H1 (cell line): ENCODE data around the gene CRIP1. TPM values are rescaled to one million over a fixed set of nuclear protein-coding genes. Genes with fewer than 3 reads are reported as not detected.

ENCODE experiments used
- HDAC2 ChIP-seq, 2 experiments: fragments of 300-600 bp in 1 of 2; sonication (generic) in 1 of 2; IDR thresholded peaks; 2 replicates each; pipeline ENCODE4 v1.6.1; 2011 to 2012; ENCODE audit warnings: low read depth in 2 of 2, low read length in 2 of 2, mild to moderate bottlenecking in 2 of 2, moderate library complexity in 2 of 2, borderline replicate concordance in 1 of 2, inconsistent platforms in 1 of 2
- SAP30 ChIP-seq: fragments of 300-600 bp; sonication (generic); IDR thresholded peaks from 2 replicates; pipeline ENCODE4 v1.7.1; 2012; ENCODE audit warnings: low read length, moderate library complexity, mild to moderate bottlenecking, inconsistent platforms; ENCODE audit not compliant: insufficient read depth, insufficient replicate concordance
- polyA plus RNA-seq, 7 experiments: library from polyadenylated mRNA; depleted of rRNA in 3 of 7; stranded (reverse) in 5 of 7; unstranded in 2 of 7; fragments of >200 nt in 5 of 7; fragments of 200-250 nt in 2 of 7; gene quantifications; 1 replicate in 5 of 7; 2 replicates in 1 of 7; 4 replicates in 1 of 7; pipeline versions ENCODE4 v1.2.1 to v1.2.3, GENCODE V29; 2011 to 2013; ENCODE audit warnings: missing spikeins in 2 of 7, mixed read lengths in 2 of 7
- total RNA-seq: library from RNA; stranded (reverse); fragmentation: NEBNext Ultra II Directional; extraction: Animal tissue kit (Norgen Biotek cat#: 25700); gene quantifications from 2 replicates; pipeline ENCODE4 v1.2.1, GENCODE V29; 2021

The CRIP1 gene
- total and polyA plus RNA-seq, 2 of the 8 experiments (the other 6 are each of a cell fraction or from before 2014, with no cell fraction given): 1.2 to 2.2 TPM

- no peak for TF ChIP-seq HDAC2 (IDR thresholded peaks at IDR 0.05; ENCODE audit: borderline replicate concordance in 1 of 2, low read depth in 2 of 2, low read length in 2 of 2)
- TF ChIP-seq SAP30: no peak
These were observed 9.6 kb upstream of the CRIP1 start (continued) for GRCh38 chr14:105476831-105477659.
